GM13977 (cell line): ENCODE measurements around the gene SOS2.

Source experiments
- DNase-seq: peaks from one replicate; pipeline ENCODE4 v3.0.0; 2012; ENCODE audit warnings: low spot score
- CTCF ChIP-seq: IDR thresholded peaks from 2 replicates; pipeline ENCODE4 v1.5.1; 2012; ENCODE audit warnings: mild to moderate bottlenecking, control low read depth; ENCODE audit not compliant: insufficient read depth; ENCODE audit errors: extremely low read depth, missing control alignments
- in situ Hi-C: fragments of 300-500 bp; cut with MboI; formaldehyde crosslinking; loops from one replicate; pipeline ENCODE4 v1.12.0; 2022; ENCODE audit warnings: low sequenced_read_pairs, low pct_unique_long_range_greater_than_20kb, mixed read lengths, inconsistent platforms; ENCODE audit not compliant: unreplicated experiment

The SOS2 gene

GRCh38 chr14:50260511-50260910, 29.1 kb upstream of the SOS2 start:
- peak; percentile 49 for TF ChIP-seq CTCF
- in situ Hi-C loops = no loop called here
- peak; percentile 26 for DNase-seq

- TF ChIP-seq CTCF = no peak
- in situ Hi-C loops = no loop called here
- no peak for DNase-seq
Measured at GRCh38 chr14:50260072-50260471, 28.7 kb upstream of the SOS2 start.

GRCh38 chr14:50257732-50258131, 26.4 kb upstream of the SOS2 start:
- no peak for DNase-seq
- in situ Hi-C loops = no loop called here
- no peak for TF ChIP-seq CTCF

- in situ Hi-C loops = no loop called here
- no peak for DNase-seq
- no peak for TF ChIP-seq CTCF
Measured at GRCh38 chr14:50254248-50254647, 22.9 kb upstream of the SOS2 start.

- in situ Hi-C loops = no loop called here
- no peak for DNase-seq
- no peak for TF ChIP-seq CTCF
Measured at GRCh38 chr14:50249136-50249775, 17.9 kb upstream of the SOS2 start.

GRCh38 chr14:50247245-50247644, 15.9 kb upstream of the SOS2 start:
- no peak for DNase-seq
- in situ Hi-C loops = no loop called here
- no peak for TF ChIP-seq CTCF
